Measurements from ENCODE around the gene SRP68. TPM values are rescaled to one million over a fixed set of nuclear protein-coding genes. Genes with fewer than 3 reads are reported as not detected.

The SRP68 gene
- total and polyA plus RNA-seq, 2 of the 8 experiments (the other 6 are each of a cell fraction or from before 2014, with no cell fraction given), result 57.7 to 83.5 TPM

DNA sequence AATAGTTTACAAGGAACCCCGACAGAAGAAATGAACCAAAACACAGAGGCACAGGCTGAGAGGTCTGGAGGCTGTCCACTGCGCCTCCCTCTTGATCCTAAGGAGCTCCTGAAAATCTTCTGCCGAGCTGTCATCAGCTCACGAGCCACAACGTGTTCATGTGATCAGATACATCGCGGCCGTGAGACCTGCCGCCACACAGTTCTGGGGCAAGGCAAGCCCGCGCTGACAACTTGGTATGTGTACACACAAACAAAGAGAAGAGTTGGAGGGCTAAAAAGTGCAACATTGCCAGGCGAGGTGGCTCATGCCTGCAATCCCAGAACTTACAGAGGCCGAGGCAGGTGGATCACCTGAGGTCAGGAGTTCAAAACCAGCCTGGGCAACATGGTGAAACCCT, 23.6 kb upstream of the SRP68 start:
- ChIA-PET CTCF (ENCODE audit: partially characterized antibody) (interaction anchor here (0.9 to 3.0 kb wide), 6 partner anchors 8 to 461 kb away, joined by 3 to 8 read pairs (median 4); partner anchors contain the start of genes CDK3 and GALR2), POLR2A (ENCODE audit: partially characterized antibody) (interaction anchor here (1.0 to 2.7 kb wide), 4 partner anchors 8 to 21 kb away, joined by 3 to 8 read pairs (median 3); partner anchors contain the start of genes EXOC7, GALR2 and ZACN)
- H2BK15ac ChIP-seq (ENCODE audit: low read length), result no peak overlapping the region
- H2AFZ ChIP-seq (ENCODE audit: low read length), result no peak overlapping the region
- H2BK20ac ChIP-seq (ENCODE audit: low read length), result no peak overlapping the region
- H3K4me3 ChIP-seq (ENCODE audit: extremely low read depth in 1 of 4, insufficient read depth in 2 of 4, low read depth in 3 of 4, low read length in 4 of 4), result no peak overlapping the region
- H4K20me1 ChIP-seq (replicated peaks in 1 of 2; ENCODE audit: control insufficient read depth in 1 of 2, insufficient read depth in 2 of 2, low read length in 2 of 2), result peaks cover 0 to 2% of the 10 kb centered on the region in 2 experiments
- no peaks in the 10 kb centered on the region for H3K23me2 ChIP-seq (ENCODE audit: low read depth, low read length)
- H3K27ac ChIP-seq (ENCODE audit: low read depth, low read length), result no peak overlapping the region
- H4K91ac ChIP-seq (replicated peaks; ENCODE audit: insufficient read length, low read length), result no peak overlapping the region
- H3K27me3 ChIP-seq (replicated peaks in 1 of 4; ENCODE audit: control insufficient read depth in 3 of 4, extremely low read depth in 1 of 4, insufficient read depth in 3 of 4, low read length in 3 of 4), result no peaks in the 10 kb centered on the region
- H3K14ac ChIP-seq (ENCODE audit: insufficient read length), result no peak overlapping the region
- no peak overlapping the region for H4K8ac ChIP-seq (ENCODE audit: extremely low read depth, insufficient read depth, low read length)
- DNase-seq (ENCODE audit: low read depth in 1 of 2, low spot score in 2 of 2) (no peak), FAIRE-seq (no peak)
- H3K9me3 ChIP-seq (ENCODE audit: insufficient read depth in 2 of 2, low read depth in 1 of 2, low read length in 1 of 2), result no peaks in the 10 kb centered on the region
- peaks cover 2% of the 10 kb centered on the region; the same call in 1 of the 2 replicates for H3K79me1 ChIP-seq (ENCODE audit: low read depth, low read length)
- no peaks in the 10 kb centered on the region for H3K79me2 ChIP-seq (ENCODE audit: control insufficient read depth in 1 of 2, insufficient read depth in 2 of 2, low read length in 2 of 2)
- no peak overlapping the region for H2BK12ac ChIP-seq (ENCODE audit: low read depth, low read length)
- no peak overlapping the region for H4K5ac ChIP-seq (ENCODE audit: insufficient read length, low read depth, low read length)
- 91% methylated on average over 13 of the region's 13 CpGs; no CpG with 5 or more reads in 1 of the 2 experiments for WGBS, 2 experiments (ENCODE audit: extremely low coverage in 1 of 2, insufficient coverage in 1 of 2, insufficient read length in 1 of 2, insufficient replicate concordance in 2 of 2, low coverage in 1 of 2, low lambda C conversion rate in 2 of 2, missing lambda C conversion rate in 1 of 2)
- H2AK5ac ChIP-seq (ENCODE audit: low read depth, low read length), result no peak overlapping the region
- H3K4ac ChIP-seq (replicated peaks; ENCODE audit: insufficient read length, low read depth, low read length), result no peak overlapping the region
- no peak overlapping the region for H2BK5ac ChIP-seq (ENCODE audit: low read depth, low read length)
- no peak overlapping the region for H3K9ac ChIP-seq (replicated peaks in 1 of 4; ENCODE audit: extremely low read depth in 1 of 4, low read depth in 3 of 4, low read length in 3 of 4)
- TF ChIP-seq TEAD4 (IDR thresholded peaks at IDR 0.05; ENCODE audit: low read depth, low read length), result no peak
- no peak for TF ChIP-seq HDAC6 (IDR thresholded peaks at IDR 0.05; ENCODE audit: low read depth, low read length)
- H3K4me2 ChIP-seq (ENCODE audit: insufficient read depth in 1 of 2, low read depth in 2 of 2, low read length in 2 of 2), result no peak overlapping the region
- no peak overlapping the region for H2BK120ac ChIP-seq (replicated peaks; ENCODE audit: low read depth, low read length)
- no peaks in the 10 kb centered on the region for H3K4me1 ChIP-seq (replicated peaks in 1 of 4; ENCODE audit: control insufficient read depth in 3 of 4, insufficient read depth in 4 of 4, low read length in 3 of 4)
- H3K56ac ChIP-seq (replicated peaks; ENCODE audit: insufficient read length, low read depth, low read length), result no peak overlapping the region
- peaks cover 25 to 65% (median 35%) of the 10 kb centered on the region in 4 experiments; a peak in 7 of 8 replicates for H3K36me3 ChIP-seq (ENCODE audit: control insufficient read depth in 2 of 4, insufficient read depth in 4 of 4, low read length in 3 of 4)
- H3K23ac ChIP-seq (ENCODE audit: insufficient read length), result no peak overlapping the region
- H3K18ac ChIP-seq (ENCODE audit: extremely low read depth, low read length), result no peak overlapping the region

All from H1 (cell line).